Colon (tissue), 2 donors: ENCODE results near the gene TNS1.
"Not testable (repeated sequence)": the region's sequence is repeated elsewhere in the genome, so short reads cannot be mapped to it uniquely, and the experiment has no call there.

Experiments
- FAIRE-seq: peaks from 2 replicates; lab custom pipeline; 2012; peaks lifted over from hg19 to GRCh38; lab: Jason Lieb, UNC
- donor health status: control.
- donor health status: control.

Gene TNS1

DNA sequence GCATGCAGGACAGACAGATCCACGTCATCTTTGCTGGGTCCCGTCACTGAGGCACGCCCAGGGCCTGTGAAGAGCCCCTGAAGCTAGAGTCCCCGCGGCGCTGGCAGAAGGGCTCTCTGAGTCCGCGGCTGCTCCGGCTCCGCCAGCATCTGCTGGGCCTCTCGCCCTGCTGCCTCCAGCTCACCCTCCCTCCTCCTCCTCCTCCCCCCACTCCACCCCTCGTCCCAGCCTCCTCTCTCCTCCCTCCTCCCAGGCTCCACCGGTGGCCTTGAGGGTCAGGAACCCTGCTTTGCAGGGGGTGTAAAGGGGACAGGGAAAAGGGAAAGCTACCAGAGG lies at the start of gene TNS1:
Gene TNS1, minus strand, starts transcription at position 151 of the 336 bp plus-strand sequence. Its CDS starts 123 bp downstream, at position 28.
- no peak for FAIRE-seq

DNA sequence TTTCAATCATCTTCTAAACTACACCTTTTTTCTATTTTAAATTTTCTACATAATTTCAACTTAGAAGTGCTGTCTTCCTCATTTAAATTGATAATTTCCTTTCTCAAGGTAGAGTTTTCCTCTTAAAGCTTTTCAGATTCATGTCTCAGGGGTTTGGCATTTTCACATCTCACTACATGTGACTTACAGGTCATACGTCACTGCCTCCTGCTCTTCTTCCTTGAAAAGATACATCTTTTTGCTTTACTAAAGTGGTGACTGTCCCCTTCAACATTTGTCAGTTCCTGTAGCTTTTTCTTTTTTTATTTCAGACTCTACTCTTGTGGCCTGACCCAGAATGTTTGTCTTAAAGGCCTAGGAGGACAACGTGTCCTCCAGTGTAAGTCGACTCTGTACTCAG lies 49.1 kb upstream of the TNS1 start:
- no peak for FAIRE-seq

DNA sequence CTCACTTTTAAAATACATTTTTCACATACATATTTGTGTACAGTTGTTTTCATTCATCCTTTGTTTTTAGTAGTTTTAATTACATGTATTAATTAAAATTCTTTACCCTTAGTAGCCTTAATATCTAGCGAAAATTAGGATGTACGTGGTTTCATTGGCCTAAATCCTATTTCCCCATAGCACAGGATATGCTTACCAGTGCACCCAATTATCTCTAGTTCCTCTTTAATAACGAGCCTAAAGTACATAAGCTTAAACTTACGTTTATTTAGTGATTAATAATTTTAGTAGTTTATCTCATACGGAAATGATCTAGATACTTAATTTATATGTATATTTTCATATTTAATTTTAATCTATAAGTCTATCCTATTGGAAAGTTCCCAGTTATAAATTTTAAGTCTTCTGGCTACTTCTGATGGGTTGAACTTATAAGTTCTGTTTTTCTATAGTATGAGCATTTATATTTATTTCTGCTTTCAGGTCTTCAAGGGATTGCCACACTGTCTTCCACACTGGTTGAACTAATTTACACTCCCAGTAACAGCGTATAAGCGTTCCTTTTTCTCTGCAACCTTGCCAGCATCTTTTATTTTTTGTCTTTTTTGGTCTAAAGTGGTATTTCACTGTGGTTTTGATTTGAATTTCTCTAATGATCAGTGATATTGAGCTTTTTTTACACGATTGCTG lies 44.9 kb upstream of the TNS1 start:
- FAIRE-seq, result no peak

GRCh38 chr2:218046238-218046637 lies 43.4 kb upstream of the TNS1 start:
- FAIRE-seq, result no peak

DNA sequence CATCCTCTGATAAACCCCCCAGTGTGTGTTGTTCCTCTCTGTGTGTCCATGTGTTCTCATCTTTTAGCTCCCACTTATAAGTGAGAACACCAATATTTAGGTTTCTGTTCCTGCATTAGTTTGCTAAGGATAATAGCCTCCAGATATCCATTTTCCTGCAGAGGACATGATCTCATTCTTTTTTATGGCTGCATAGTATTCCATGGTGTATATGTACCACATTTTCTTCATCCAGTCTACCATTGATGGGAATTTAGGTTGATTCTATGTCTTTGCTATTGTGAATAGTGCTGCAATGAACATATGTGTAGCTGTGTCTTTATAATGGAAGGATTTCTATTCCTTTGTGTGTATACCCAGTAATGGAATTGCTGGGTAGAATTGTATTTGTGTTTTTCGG lies 41.8 kb upstream of the TNS1 start:
- FAIRE-seq, result not testable (repeated sequence)

- FAIRE-seq, result no peak
Measured at GRCh38 chr2:218043701-218044109, 40.9 kb upstream of the TNS1 start.

DNA sequence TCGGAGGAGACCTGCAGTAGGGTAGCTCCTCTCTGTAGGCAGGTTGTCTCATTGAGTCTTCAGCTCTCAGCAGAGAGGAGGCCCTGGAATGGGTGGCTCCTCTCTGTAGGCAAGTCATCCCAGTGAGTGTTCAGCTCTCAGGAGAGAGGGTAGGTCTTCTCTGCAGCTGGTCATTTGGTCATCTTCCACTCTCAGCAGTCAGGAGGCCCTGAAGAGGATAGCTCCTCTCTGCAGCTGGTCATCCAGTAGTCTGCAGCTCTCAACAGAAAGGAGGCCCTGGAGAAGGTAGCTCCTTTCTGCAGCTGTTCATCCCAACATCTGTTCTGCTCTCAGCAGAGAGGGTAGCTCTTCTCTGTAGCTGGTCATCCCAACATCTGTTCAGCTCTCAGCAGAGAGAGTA lies 40.3 kb upstream of the TNS1 start:
- no peak for FAIRE-seq

DNA sequence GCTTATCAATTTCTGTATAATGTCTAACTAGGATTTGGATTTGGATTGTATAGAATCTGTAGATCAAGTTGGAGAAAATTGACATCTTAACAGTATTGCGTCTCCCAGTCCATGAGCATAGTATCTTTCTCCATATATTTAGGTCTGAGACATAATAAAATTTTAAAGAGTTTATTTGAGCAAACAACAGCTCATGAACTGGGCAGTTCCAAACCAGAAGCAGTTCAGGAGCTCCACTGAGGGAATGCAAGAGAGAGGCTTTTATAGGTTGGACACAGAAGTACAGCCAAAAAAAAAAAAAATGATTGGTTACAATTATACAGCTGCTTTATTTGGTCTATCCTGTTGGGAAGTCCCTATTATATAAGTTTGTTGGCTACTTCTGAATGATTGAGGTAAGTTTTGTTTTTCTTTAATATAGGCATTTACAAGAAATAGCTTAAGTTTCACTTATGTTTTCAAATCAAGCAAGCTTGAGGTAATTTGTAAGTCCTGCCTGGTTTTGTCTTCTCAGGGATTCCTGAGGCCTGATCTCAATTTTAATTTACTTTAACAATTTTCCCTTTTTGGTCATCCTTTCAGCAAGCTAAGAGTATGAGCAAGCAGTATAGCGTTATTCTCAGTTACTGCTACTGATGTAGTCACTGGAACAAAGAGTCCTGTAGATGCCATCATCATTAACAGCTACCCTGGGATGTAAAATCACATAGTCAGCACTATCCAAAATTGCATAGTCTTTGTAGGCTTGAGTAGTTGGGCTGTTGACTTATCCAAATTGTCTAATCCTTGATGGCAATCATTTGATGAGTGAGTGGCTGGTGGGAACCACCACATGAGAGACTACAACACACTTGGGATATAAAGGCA lies 38.7 kb upstream of the TNS1 start:
- no peak for FAIRE-seq

DNA sequence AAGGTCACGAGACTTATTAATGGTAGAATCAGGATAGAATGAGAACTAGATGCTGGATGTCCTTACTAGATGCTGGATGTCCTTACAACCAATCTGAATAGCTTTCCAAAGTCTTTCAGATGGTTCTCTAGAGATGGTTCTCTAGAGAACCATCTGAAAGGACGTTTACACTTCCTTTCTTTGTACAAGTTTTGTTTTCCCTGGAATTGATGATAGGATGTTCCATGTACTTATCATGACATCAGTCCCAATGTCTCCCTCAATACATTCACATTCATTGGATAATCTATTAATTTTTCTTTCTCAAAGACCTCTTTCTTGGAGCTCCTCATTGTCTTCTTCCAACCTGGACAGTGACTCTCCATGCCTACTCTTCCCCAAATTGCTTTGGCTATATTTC lies 38.1 kb upstream of the TNS1 start:
- no peak for FAIRE-seq

- no peak for FAIRE-seq
Measured at GRCh38 chr2:218039171-218039570, 36.4 kb upstream of the TNS1 start.

- no peak for FAIRE-seq
Measured at GRCh38 chr2:218036371-218036770, 33.6 kb upstream of the TNS1 start.

DNA sequence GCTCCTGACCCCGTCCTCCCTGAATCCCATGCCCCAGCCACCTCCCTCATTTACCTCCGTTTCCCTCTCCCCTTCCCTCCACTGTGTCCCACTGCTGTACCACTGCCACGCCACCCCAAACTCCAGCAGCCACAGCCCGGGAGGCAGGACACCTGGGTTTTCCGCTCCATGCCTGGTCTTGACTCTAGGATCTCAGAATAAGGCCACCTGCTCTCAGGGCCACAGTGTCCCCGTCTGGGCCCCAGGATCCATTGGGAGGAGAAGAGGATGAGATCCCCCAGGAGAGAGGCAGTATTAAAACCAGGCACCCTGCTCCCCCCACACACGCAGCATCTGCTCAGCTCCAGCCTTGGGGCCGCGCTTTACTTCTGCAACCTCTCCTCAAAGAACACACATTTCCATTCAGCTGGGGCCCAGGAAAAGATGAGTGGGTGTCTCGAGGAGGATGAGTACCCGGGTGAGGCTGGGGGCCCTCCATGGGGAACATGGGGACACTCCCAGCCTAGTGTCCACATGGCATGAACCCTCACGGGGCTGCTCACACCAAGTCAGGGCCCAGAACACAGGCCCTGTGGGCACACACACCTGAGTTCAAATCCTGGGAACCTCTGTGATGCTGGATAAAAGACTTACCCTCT lies 32.8 kb upstream of the TNS1 start:
- no peak for FAIRE-seq

DNA sequence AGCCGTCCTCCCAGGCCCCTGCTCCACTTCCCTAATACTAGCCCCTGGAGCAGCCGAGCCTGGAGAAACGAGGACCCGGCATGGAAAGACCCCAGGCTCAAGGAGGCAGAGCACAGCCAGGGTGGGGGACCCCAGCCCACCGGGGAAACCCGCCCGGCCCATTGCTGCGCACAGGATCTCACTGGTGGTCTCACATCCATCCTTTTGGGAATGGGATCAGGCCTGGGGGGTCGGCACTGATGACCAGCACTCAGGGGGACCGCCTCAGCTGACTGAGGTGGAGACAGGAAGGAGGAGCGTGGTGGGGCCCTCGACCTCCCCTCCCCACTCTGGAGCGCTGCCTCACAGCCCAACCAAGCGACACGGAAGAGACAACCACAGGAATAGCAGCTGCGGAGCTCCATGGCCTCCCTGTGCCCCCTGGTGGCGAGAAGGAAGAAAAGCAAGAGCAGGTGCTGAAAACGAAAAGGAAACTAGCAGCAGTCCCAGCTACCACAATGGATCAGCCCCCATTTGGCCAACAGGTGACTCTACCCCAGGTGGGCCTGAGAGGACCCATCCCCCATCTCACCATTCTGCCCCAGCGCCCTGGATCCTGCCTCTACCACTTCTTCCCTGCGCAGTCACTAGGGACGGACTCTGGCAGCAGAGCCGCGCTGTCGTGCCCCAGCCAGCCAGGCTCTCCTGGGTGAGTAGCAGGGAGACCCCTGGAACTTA lies 31.9 kb upstream of the TNS1 start:
- not testable (repeated sequence) for FAIRE-seq

DNA sequence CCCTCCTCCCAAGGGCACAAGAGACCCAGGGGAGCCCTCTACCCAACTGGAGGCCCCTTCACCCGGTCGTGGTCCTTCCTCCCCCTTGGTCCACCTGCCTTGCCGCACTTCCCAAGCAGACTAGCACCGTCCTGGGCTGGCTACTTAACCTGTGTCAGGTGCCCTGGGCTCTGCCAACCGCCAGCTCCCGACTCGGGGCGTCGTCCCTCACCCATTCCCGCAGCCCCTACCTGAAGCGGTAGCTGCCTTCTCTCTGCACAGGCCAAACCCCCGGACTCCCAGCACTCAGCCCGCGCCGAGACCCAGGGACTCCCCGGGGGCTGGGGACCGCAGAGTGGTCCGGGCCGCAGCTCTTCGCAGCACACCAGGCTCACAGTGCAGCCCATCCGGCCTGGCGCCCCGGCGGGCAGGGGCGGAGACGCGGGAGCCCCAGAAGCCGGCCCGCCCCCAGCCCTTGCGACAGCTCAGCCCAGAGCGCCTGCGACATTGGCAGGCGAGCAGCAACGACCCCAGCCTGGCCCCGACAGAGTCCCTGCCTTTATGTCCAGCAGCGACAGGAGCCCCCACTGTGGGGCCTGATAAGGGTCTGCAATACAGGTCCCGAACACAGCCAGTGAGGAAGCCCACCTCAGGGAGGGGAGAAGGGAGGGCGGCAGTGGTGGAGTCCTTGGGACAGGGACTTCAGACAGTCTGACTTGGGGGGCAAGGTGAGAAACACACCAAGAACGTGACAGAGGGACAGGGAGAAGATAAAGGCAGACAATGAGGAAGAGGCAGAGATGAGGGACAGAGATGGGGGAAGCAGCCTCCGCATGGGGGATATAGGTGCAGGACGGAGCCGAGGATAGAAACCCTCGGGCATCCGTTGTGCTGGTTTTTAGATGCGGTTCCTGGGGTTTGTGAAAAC lies 31.0 kb upstream of the TNS1 start:
- no peak for FAIRE-seq

DNA sequence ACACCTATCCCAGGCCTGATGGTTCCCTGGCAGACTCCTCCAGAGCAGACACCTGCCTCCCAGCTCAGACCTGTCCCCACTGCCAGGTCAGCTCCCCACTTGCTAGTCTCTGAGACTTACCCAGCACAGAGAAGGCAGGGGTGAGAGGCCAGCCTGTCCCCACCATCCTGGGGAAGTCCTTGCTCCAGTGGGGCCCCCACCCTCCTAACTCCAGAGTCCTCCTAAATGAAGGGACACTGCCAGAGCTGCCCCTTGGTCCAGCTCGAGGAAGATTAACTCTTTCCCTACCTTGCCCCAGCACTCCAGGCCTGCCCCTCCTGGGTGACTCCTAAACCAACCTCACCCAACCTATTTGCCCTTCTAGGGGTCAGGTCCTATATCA lies 30.4 kb upstream of the TNS1 start:
- no peak for FAIRE-seq

DNA sequence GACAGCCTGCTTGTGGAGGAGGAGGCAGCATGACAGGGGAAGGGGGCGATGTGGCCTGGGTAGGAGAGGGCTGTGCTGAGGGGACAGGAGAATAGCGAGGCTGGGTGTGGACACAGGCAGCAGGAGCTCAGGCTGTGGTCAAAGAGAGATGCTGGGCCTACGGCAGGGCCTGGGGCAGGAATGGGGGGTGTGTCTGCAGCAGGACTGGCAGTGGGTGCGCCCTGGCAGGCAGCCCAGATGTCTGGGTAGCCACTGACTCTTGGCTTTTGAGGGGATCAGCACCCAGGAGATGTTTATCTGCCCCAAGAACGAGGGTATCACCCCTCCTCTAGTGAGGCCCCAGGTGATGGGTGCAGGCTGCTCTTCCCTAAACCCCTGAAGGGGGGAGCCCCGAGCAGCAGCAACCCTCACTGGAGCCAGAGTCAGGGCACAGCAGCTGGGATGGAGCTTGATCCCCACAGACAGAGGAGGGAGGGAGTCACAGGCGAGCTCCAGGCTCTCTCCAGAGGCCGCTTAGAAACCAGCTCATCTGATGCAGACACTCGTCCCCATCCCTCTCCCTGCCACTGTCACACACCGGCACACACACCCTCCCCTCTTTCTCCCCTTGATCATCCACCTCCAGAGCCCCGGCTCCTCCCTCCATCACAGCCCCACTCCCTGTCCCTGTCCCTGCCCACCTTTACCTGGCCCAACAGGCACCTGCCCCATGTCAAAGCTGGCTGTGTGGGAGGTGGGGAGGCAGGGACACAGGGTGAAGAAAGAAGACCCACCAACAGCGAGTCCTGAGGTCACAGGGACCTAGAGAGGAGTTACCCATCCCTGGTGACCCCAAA lies 29.8 kb upstream of the TNS1 start:
- no peak for FAIRE-seq

GRCh38 chr2:218031771-218032257 lies 29.0 kb upstream of the TNS1 start:
- FAIRE-seq, result no peak

DNA sequence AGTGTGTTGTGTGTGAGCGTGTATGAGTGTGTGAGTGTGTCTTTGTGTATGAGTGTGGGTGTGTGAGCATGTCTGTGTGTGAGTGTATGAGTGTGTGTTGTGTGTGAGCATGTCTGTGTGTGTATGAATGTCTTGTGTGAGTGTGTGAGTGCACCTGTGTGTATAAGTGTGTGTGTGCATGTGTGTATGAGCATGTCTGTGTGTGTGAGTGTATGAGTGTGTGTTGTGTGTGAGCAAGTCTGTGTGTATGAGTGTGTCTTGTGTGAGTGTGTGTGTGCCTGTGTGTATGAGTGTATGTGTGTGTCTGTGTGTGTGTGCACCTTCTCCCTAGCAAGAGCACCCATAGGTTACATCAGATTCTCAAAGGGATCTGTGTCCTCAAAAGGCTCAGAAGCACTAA lies 28.5 kb upstream of the TNS1 start:
- FAIRE-seq, result no peak

DNA sequence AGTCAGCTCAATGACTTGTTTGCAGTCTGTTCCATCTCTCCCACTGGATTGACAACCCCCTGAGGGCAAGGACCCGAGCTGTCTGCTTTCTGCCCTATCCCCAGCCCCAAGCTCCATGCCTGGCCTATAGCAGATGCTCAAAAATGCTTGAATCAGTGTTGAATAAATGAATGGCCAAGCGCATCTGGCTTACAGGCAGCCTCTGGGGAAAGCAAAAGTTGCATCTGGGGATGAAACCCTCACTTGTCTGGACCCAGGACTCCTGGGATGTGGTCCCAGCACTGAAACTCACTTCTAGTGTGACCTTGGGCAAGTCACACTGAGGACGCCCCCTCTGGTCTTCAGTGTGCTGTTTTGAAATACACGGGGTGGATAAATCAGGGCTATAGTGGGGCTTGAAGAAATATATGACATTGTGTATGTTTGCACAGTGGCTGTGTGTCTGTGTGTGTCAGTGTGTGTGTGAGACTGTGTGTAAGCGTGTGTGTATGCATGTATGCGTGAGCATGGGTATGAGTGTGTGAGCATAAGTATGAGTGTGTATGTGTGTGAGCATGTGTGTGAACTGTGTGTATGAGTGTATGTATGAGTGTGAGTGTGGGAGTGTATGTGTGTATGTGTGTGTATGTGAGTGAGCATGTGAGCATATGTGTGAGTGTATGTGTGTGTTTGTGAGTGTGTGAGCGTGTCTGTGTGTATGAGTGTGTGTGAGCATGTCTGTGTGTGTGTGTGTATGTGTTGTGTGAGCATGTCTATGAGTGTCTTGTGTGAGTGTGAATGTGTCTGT lies 27.8 kb upstream of the TNS1 start:
- FAIRE-seq, result no peak
